Measurements from ENCODE around the gene C2orf78. TPM values are rescaled to one million over a fixed set of nuclear protein-coding genes. Genes with fewer than 3 reads are reported as not detected.
A peak's percentile ranks its signal among the peaks of the same experiment; 100 is the strongest.
"Not testable (repeated sequence)": the region's sequence is repeated elsewhere in the genome, so short reads cannot be mapped to it uniquely, and the experiment has no call there.

Gene C2orf78
- polyA plus RNA-seq (ENCODE audit: insufficient read length): not detected

- not testable (repeated sequence) for DNase-seq
Observed at GRCh38 chr2:73783883-73784282, at the start of gene C2orf78. TSS of gene C2orf78 (plus strand) at chr2:73784183. CDS start at chr2:73784310, 127 bp downstream.

GRCh38 chr2:73736378-73736777, 47.6 kb upstream of the C2orf78 start:
- DNase-seq: no peak

GRCh38 chr2:73736855-73737779, 46.9 kb upstream of the C2orf78 start, which contains the start of gene TPRKB:
TSS of gene TPRKB (minus strand) at chr2:73737345. CDS start at chr2:73734569, 2,776 bp downstream.
- DNase-seq: peak; percentile 96

- DNase-seq: no peak
Observed at GRCh38 chr2:73739101-73739500, 44.9 kb upstream of the C2orf78 start.

- no peak for DNase-seq
Observed at GRCh38 chr2:73740767-73741166, 43.2 kb upstream of the C2orf78 start.

GRCh38 chr2:73746015-73746876, 37.7 kb upstream of the C2orf78 start:
- DNase-seq: no peak

GRCh38 chr2:73746877-73747208, 37.1 kb upstream of the C2orf78 start:
- DNase-seq: no peak

GRCh38 chr2:73749314-73749713, 34.7 kb upstream of the C2orf78 start:
- DNase-seq: no peak

GRCh38 chr2:73754332-73754731, 29.7 kb upstream of the C2orf78 start:
- DNase-seq: not testable (repeated sequence)

GRCh38 chr2:73759285-73759764, 24.7 kb upstream of the C2orf78 start:
- no peak for DNase-seq

- no peak for DNase-seq
Observed at GRCh38 chr2:73759904-73760303, 24.1 kb upstream of the C2orf78 start.

- no peak for DNase-seq
Observed at GRCh38 chr2:73762571-73762970, 21.4 kb upstream of the C2orf78 start.

GRCh38 chr2:73764945-73765344, 19.0 kb upstream of the C2orf78 start:
- no peak for DNase-seq

GRCh38 chr2:73766349-73766748, 17.6 kb upstream of the C2orf78 start:
- DNase-seq: no peak

GRCh38 chr2:73766994-73767393, 17.0 kb upstream of the C2orf78 start:
- DNase-seq: no peak

- no peak for DNase-seq
Observed at GRCh38 chr2:73770725-73771124, 13.3 kb upstream of the C2orf78 start.

GRCh38 chr2:73772819-73773218, 11.2 kb upstream of the C2orf78 start:
- DNase-seq: no peak

- no peak for DNase-seq
Observed at GRCh38 chr2:73776381-73776780, 7.6 kb upstream of the C2orf78 start.

GRCh38 chr2:73776869-73777519, 7.0 kb upstream of the C2orf78 start:
- DNase-seq: no peak

GRCh38 chr2:73778867-73779466, 5.0 kb upstream of the C2orf78 start:
- not testable (repeated sequence) for DNase-seq

- peak; percentile 93 for DNase-seq
Observed at GRCh38 chr2:73779467-73780236, 4.3 kb upstream of the C2orf78 start, which contains the start of gene DUSP11. TSS of gene DUSP11 (minus strand) at chr2:73780103. CDS start at chr2:73779974, 129 bp downstream.

All from hindlimb muscle (tissue), 1 donor.